CD4-positive, alpha-beta memory T cell (primary cell): ENCODE data around the gene SSBP3. TPM values are rescaled to one million over a fixed set of nuclear protein-coding genes. Genes with fewer than 3 reads are reported as not detected.

Experiments
- CTCF ChIA-PET: fragments of 350-600 bp; sonication (Branson Sonifier 250); formaldehyde crosslinking; loops from one replicate; lab custom pipeline; 2021; ENCODE audit warnings: inconsistent platforms; ENCODE audit not compliant: partially characterized antibody; lab: Charles Lee
- POLR2A ChIA-PET: fragments of 350-600 bp; sonication (Branson Sonifier 250); formaldehyde crosslinking; loops from one replicate; lab custom pipeline; 2021; ENCODE audit not compliant: partially characterized antibody; lab: Charles Lee
- DNase-seq, 5 donors: peaks; one replicate each; pipeline versions ENCODE4 v3.0.0 to v3.0.0-alpha.2; 2020 to 2022; ENCODE audit warnings: mixed read lengths in 1 of 5
- H3K27ac ChIP-seq: one replicate; pipeline ENCODE4 v1.7.0; 2013; ENCODE audit warnings: low read depth, low read length
- H3K27me3 ChIP-seq: 2 replicates; pipeline ENCODE4 v1.7.0; 2013; ENCODE audit warnings: mild to moderate bottlenecking, low read length, moderate library complexity; ENCODE audit not compliant: insufficient read depth
- H3K36me3 ChIP-seq: 2 replicates; pipeline ENCODE4 v1.7.0; 2013; ENCODE audit warnings: mild to moderate bottlenecking, low read length, moderate library complexity; ENCODE audit not compliant: insufficient read depth
- H3K4me1 ChIP-seq: 2 replicates; pipeline ENCODE4 v1.7.0; 2013; ENCODE audit warnings: mild to moderate bottlenecking, low read length, moderate library complexity; ENCODE audit not compliant: insufficient read depth
- H3K4me3 ChIP-seq, 2 donors: one replicate each; pipeline ENCODE4 v1.7.0; 2013; ENCODE audit warnings: low read length in 2 of 2, mild to moderate bottlenecking in 1 of 2
- H3K9me3 ChIP-seq, 2 donors: one replicate each; pipeline ENCODE4 v1.7.0; 2013; ENCODE audit warnings: low read length in 2 of 2, control low read depth in 1 of 2; ENCODE audit not compliant: control insufficient read depth in 1 of 2
- H3K27ac Mint-ChIP-seq, 7 donors: one replicate each; pipeline ENCODE4 v1.8.0; 2020 to 2021; ENCODE audit warnings: mixed read lengths in 7 of 7, mild to moderate bottlenecking in 6 of 7, inconsistent platforms in 3 of 7, moderate library complexity in 3 of 7
- H3K27me3 Mint-ChIP-seq, 2 donors: one replicate each; pipeline ENCODE4 v1.8.0; 2020 to 2021; ENCODE audit warnings: mixed read lengths in 2 of 2
- H3K36me3 Mint-ChIP-seq, 2 donors: one replicate each; pipeline ENCODE4 v1.8.0; 2020 to 2021; ENCODE audit warnings: mixed read lengths in 2 of 2, inconsistent platforms in 1 of 2, mild to moderate bottlenecking in 1 of 2
- H3K4me1 Mint-ChIP-seq, 4 donors: one replicate each; pipeline ENCODE4 v1.8.0; 2020 to 2021; ENCODE audit warnings: mixed read lengths in 4 of 4, mild to moderate bottlenecking in 1 of 4
- H3K4me3 Mint-ChIP-seq, 8 donors: one replicate each; pipeline ENCODE4 v1.8.0; 2020 to 2021; ENCODE audit warnings: mixed read lengths in 8 of 8, mild to moderate bottlenecking in 7 of 8, moderate library complexity in 6 of 8, inconsistent platforms in 3 of 8
- H3K9me3 Mint-ChIP-seq, 8 donors: one replicate each; pipeline ENCODE4 v1.8.0; 2020 to 2021; ENCODE audit warnings: mixed read lengths in 8 of 8, mild to moderate bottlenecking in 5 of 8, inconsistent platforms in 3 of 8, moderate library complexity in 1 of 8
- intact Hi-C: fragments of 100-400 bp; cut with micrococcal nuclease; formaldehyde crosslinking; loops from one replicate; pipeline ENCODE4 v1.15.1; 2023
- polyA plus RNA-seq, 2 donors: library from polyadenylated mRNA; unstranded; fragments of 300-500 nt; fragmentation: Illumina TruSeq; gene quantifications; one replicate each; pipeline ENCODE4 v1.2.3, GENCODE V29; 2021
- total RNA-seq, 2 experiments: library from RNA; stranded (reverse); gene quantifications; one replicate each; pipeline ENCODE4 v1.2.3, GENCODE V29; 2021

The SSBP3 gene
- total and polyA plus RNA-seq, 4 experiments from 2014 or later, result 10.9 to 87.6 (median 45.1) TPM

GRCh38 chr1:54265126-54265525 lies 141.1 kb downstream of the SSBP3 start:
- Mint-ChIP-seq H3K27me3 (no peaks in the 10 kb centered on the region), H3K36me3 (peaks cover 0 to 2% of the 10 kb centered on the region in 2 donors), H3K4me1 (peaks cover 11 to 30% (median 14%) of the 10 kb centered on the region in 4 donors), H3K9me3 (no peaks in the 10 kb centered on the region), H3K27ac (no peak overlapping the region), H3K4me3 (no peak overlapping the region)
- no peaks in the 10 kb centered on the region for H3K4me1 ChIP-seq
- no peaks in the 10 kb centered on the region for H3K27me3 ChIP-seq
- no peak overlapping the region for H3K4me3 ChIP-seq
- POLR2A ChIA-PET, result no interaction called here
- no peaks in the 10 kb centered on the region for H3K9me3 ChIP-seq
- H3K36me3 ChIP-seq, result no peaks in the 10 kb centered on the region
- CTCF ChIA-PET, result interaction anchor here (2.5 kb wide), 1 partner anchor 13 kb away, joined by 8 read pairs; no protein-coding TSS in a partner anchor
- no peak overlapping the region for H3K27ac ChIP-seq
- no peak for DNase-seq
- intact Hi-C loops, result no loop called here

- CTCF ChIA-PET, result interaction anchor here (1.0 to 2.5 kb wide), 2 partner anchors 12 to 14 kb away, joined by 3 to 8 read pairs; no protein-coding TSS in a partner anchor
- peaks cover 7 to 18% (median 10%) of the 10 kb centered on the region in 4 donors for H3K4me1 Mint-ChIP-seq
- H3K27ac Mint-ChIP-seq, result peak overlapping the region in 5 of 7 donors; percentile 24 to 53 (median 32)
Measured at GRCh38 chr1:54263601-54264226, 142.5 kb downstream of the SSBP3 start.

GRCh38 chr1:54262244-54262643 lies 143.9 kb downstream of the SSBP3 start:
- Histone ChIP-seq H3K4me3 (no peak overlapping the region), H3K4me1 (no peaks in the 10 kb centered on the region), H3K9me3 (no peaks in the 10 kb centered on the region), H3K27ac (no peak overlapping the region), H3K27me3 (no peaks in the 10 kb centered on the region), H3K36me3 (no peaks in the 10 kb centered on the region)
- POLR2A ChIA-PET, result no interaction called here
- DNase-seq, result no peak
- CTCF ChIA-PET, result interaction anchor here (0.6 kb wide), 1 partner anchor 32 kb away, joined by 3 read pairs; no protein-coding TSS in a partner anchor
- Mint-ChIP-seq H3K4me3 (no peak overlapping the region), H3K27me3 (no peaks in the 10 kb centered on the region), H3K27ac (peak overlapping the region in 1 of 7 donors; percentile 41), H3K4me1 (peaks cover 7 to 18% (median 9%) of the 10 kb centered on the region in 4 donors), H3K36me3 (peaks cover 4 to 13% of the 10 kb centered on the region in 2 donors), H3K9me3 (no peaks in the 10 kb centered on the region)
- intact Hi-C loops, result no loop called here

More at GRCh38 chr1:54263601-54264226, 142.5 kb downstream of the SSBP3 start:
- no peaks in the 10 kb centered on the region for H3K9me3 ChIP-seq
- Mint-ChIP-seq H3K4me3 (no peak overlapping the region), H3K9me3 (no peaks in the 10 kb centered on the region), H3K36me3 (peaks cover 0 to 5% of the 10 kb centered on the region in 2 donors), H3K27me3 (no peaks in the 10 kb centered on the region)
- no peaks in the 10 kb centered on the region for H3K4me1 ChIP-seq
- no peaks in the 10 kb centered on the region for H3K36me3 ChIP-seq
- POLR2A ChIA-PET, result no interaction called here
- H3K27me3 ChIP-seq, result no peaks in the 10 kb centered on the region
- DNase-seq, result no peak
- no peak overlapping the region for H3K27ac ChIP-seq
- H3K4me3 ChIP-seq, result no peak overlapping the region
- intact Hi-C loops, result no loop called here

GRCh38 chr1:54260810-54261209 lies 145.4 kb downstream of the SSBP3 start:
- H3K27ac Mint-ChIP-seq, result no peak overlapping the region
- peaks cover 0 to 2% (median 0%) of the 10 kb centered on the region in 8 donors for H3K9me3 Mint-ChIP-seq
- intact Hi-C loops, result no loop called here
- DNase-seq, result no peak
- ChIA-PET CTCF (no interaction called here), POLR2A (interaction anchor here (1.4 kb wide), 1 partner anchor 228 kb away, joined by 3 read pairs; no protein-coding TSS in a partner anchor)
- H3K27ac ChIP-seq, result no peak overlapping the region
- no peak overlapping the region for H3K4me3 Mint-ChIP-seq
- no peak overlapping the region for H3K4me3 ChIP-seq
- no peaks in the 10 kb centered on the region for H3K27me3 Mint-ChIP-seq
- no peaks in the 10 kb centered on the region for H3K4me1 ChIP-seq
- H3K36me3 ChIP-seq, result no peaks in the 10 kb centered on the region
- H3K36me3 Mint-ChIP-seq, result peaks cover 9 to 21% of the 10 kb centered on the region in 2 donors
- no peaks in the 10 kb centered on the region for H3K9me3 ChIP-seq
- no peaks in the 10 kb centered on the region for H3K27me3 ChIP-seq
- peaks cover 7 to 14% (median 10%) of the 10 kb centered on the region in 4 donors for H3K4me1 Mint-ChIP-seq

GRCh38 chr1:54259546-54260140 lies 146.6 kb downstream of the SSBP3 start:
- Mint-ChIP-seq H3K27me3 (no peaks in the 10 kb centered on the region), H3K4me1 (peaks cover 3 to 11% (median 8%) of the 10 kb centered on the region in 4 donors), H3K36me3 (peaks cover 9 to 19% of the 10 kb centered on the region in 2 donors), H3K27ac (no peak overlapping the region), H3K4me3 (no peak overlapping the region), H3K9me3 (peaks cover 0 to 2% (median 0%) of the 10 kb centered on the region in 8 donors)
- H3K27ac ChIP-seq, result no peak overlapping the region
- no peak for DNase-seq
- intact Hi-C loops, result no loop called here
- ChIA-PET POLR2A (no interaction called here), CTCF (no interaction called here)
- H3K27me3 ChIP-seq, result no peaks in the 10 kb centered on the region
- H3K9me3 ChIP-seq, result no peaks in the 10 kb centered on the region
- H3K36me3 ChIP-seq, result no peaks in the 10 kb centered on the region
- H3K4me1 ChIP-seq, result no peaks in the 10 kb centered on the region
- H3K4me3 ChIP-seq, result no peak overlapping the region

GRCh38 chr1:54257876-54258275 lies 148.3 kb downstream of the SSBP3 start:
- no peak overlapping the region for H3K27ac Mint-ChIP-seq
- CTCF ChIA-PET, result no interaction called here
- peaks cover 9 to 19% of the 10 kb centered on the region in 2 donors for H3K36me3 Mint-ChIP-seq
- H3K27ac ChIP-seq, result no peak overlapping the region
- H3K36me3 ChIP-seq, result no peaks in the 10 kb centered on the region
- H3K9me3 ChIP-seq, result no peaks in the 10 kb centered on the region
- peaks cover 0 to 2% (median 0%) of the 10 kb centered on the region in 8 donors for H3K9me3 Mint-ChIP-seq
- intact Hi-C loops, result no loop called here
- H3K4me3 ChIP-seq, result no peak overlapping the region
- no peak for DNase-seq
- peaks cover 2 to 6% (median 4%) of the 10 kb centered on the region in 4 donors for H3K4me1 Mint-ChIP-seq
- no peaks in the 10 kb centered on the region for H3K27me3 Mint-ChIP-seq
- no peaks in the 10 kb centered on the region for H3K4me1 ChIP-seq
- no peaks in the 10 kb centered on the region for H3K27me3 ChIP-seq
- no peak overlapping the region for H3K4me3 Mint-ChIP-seq
- POLR2A ChIA-PET, result no interaction called here

- no peak for DNase-seq
- Mint-ChIP-seq H3K36me3 (peaks cover 9 to 24% of the 10 kb centered on the region in 2 donors), H3K9me3 (peaks cover 0 to 2% (median 0%) of the 10 kb centered on the region in 8 donors), H3K4me3 (no peak overlapping the region), H3K4me1 (peaks cover 2 to 6% (median 4%) of the 10 kb centered on the region in 4 donors), H3K27me3 (no peaks in the 10 kb centered on the region), H3K27ac (no peak overlapping the region)
- Histone ChIP-seq H3K36me3 (no peaks in the 10 kb centered on the region), H3K4me1 (no peaks in the 10 kb centered on the region), H3K27ac (no peak overlapping the region), H3K4me3 (no peak overlapping the region), H3K9me3 (no peaks in the 10 kb centered on the region), H3K27me3 (no peaks in the 10 kb centered on the region)
- intact Hi-C loops, result no loop called here
- ChIA-PET POLR2A (no interaction called here), CTCF (no interaction called here)
Measured at GRCh38 chr1:54257346-54257620, 148.9 kb downstream of the SSBP3 start.
